HepG2 (cell line): ENCODE results near the gene RPS2. TPM values are rescaled to one million over a fixed set of nuclear protein-coding genes. Genes with fewer than 3 reads are reported as not detected.

Source experiments
- CTCF ChIP-seq: sonication (generic); formaldehyde crosslinking; IDR thresholded peaks from 2 replicates; pipeline ENCODE4 v1.5.0; 2020; ENCODE audit warnings: mild to moderate bottlenecking, missing genetic modification reagents, moderate library complexity
- DMAP1 ChIP-seq: IDR thresholded peaks from 2 replicates; pipeline ENCODE4 v1.6.1; 2016
- E2F1 ChIP-seq: sonication (generic); formaldehyde crosslinking; IDR thresholded peaks from 2 replicates; pipeline ENCODE4 v1.5.0; 2020; ENCODE audit warnings: missing genetic modification reagents
- ERF ChIP-seq: IDR thresholded peaks from 2 replicates; pipeline ENCODE4 v1.6.1; 2018; ENCODE audit warnings: missing biosample characterization, missing genetic modification reagents
- HNF4A ChIP-seq: sonication (generic); formaldehyde crosslinking; IDR thresholded peaks from 2 replicates; pipeline ENCODE4 v1.4.0; 2020; ENCODE audit warnings: missing genetic modification reagents
- JARID2 ChIP-seq: sonication (generic); formaldehyde crosslinking; IDR thresholded peaks from 2 replicates; pipeline ENCODE4 v1.8.1; 2023; ENCODE audit warnings: missing genetic modification reagents, inconsistent platforms; ENCODE audit not compliant: insufficient replicate concordance
- KAT7 ChIP-seq: IDR thresholded peaks from 2 replicates; pipeline ENCODE4 v1.6.1; 2018; ENCODE audit warnings: borderline replicate concordance, missing compliant biosample characterization
- MAFK ChIP-seq, 2 experiments: IDR thresholded peaks in 1 of 2; conservative IDR thresholded peaks in 1 of 2; 2 replicates each; pipeline ENCODE4 v1.6.1; 2011; ENCODE audit warnings: improper control_type of control experiment in 2 of 2, low read length in 2 of 2
- NFE2 ChIP-seq: sonication (generic); formaldehyde crosslinking; IDR thresholded peaks from 2 replicates; pipeline ENCODE4 v1.4.0; 2020; ENCODE audit warnings: missing genetic modification reagents
- NRL ChIP-seq: sonication (generic); formaldehyde crosslinking; IDR thresholded peaks from 2 replicates; pipeline ENCODE4 v1.5.0; 2020; ENCODE audit warnings: missing genetic modification reagents, mild to moderate bottlenecking, moderate library complexity, borderline replicate concordance
- PPARG ChIP-seq: conservative IDR thresholded peaks from 2 replicates; pipeline ENCODE4 v1.6.1; 2016; ENCODE audit warnings: missing biosample characterization, missing genetic modification reagents
- RARG ChIP-seq: sonication (generic); formaldehyde crosslinking; IDR thresholded peaks from 2 replicates; pipeline ENCODE4 v1.4.0; 2020; ENCODE audit warnings: low read depth, mild to moderate bottlenecking, missing genetic modification reagents
- SALL1 ChIP-seq: sonication (generic); formaldehyde crosslinking; IDR thresholded peaks from 2 replicates; pipeline ENCODE4 v1.8.0; 2022; ENCODE audit warnings: mild to moderate bottlenecking, missing genetic modification reagents
- TAF1 ChIP-seq: sonication (generic); formaldehyde crosslinking; IDR thresholded peaks from 2 replicates; pipeline ENCODE4 v1.4.0; 2020; ENCODE audit warnings: missing genetic modification reagents
- ZFY ChIP-seq: sonication (generic); formaldehyde crosslinking; IDR thresholded peaks from 2 replicates; pipeline ENCODE4 v1.4.0; 2020; ENCODE audit warnings: missing genetic modification reagents
- ZNF234 ChIP-seq: sonication (generic); formaldehyde crosslinking; conservative IDR thresholded peaks from 2 replicates; pipeline ENCODE4 v1.5.1; 2020; ENCODE audit warnings: mild to moderate bottlenecking, missing genetic modification reagents
- ZNF317 ChIP-seq: sonication (generic); formaldehyde crosslinking; IDR thresholded peaks from 2 replicates; pipeline ENCODE4 v1.5.0; 2020; ENCODE audit warnings: mild to moderate bottlenecking, missing genetic modification reagents
- ZNF615 ChIP-seq: sonication (generic); formaldehyde crosslinking; IDR thresholded peaks from 2 replicates; pipeline ENCODE4 v1.5.0; 2020; ENCODE audit warnings: mild to moderate bottlenecking, missing genetic modification reagents, borderline replicate concordance
- ZNF780A ChIP-seq: sonication (generic); formaldehyde crosslinking; IDR thresholded peaks from 2 replicates; pipeline ENCODE4 v1.8.0; 2022; ENCODE audit warnings: mild to moderate bottlenecking, missing genetic modification reagents, moderate library complexity
- ZSCAN22 ChIP-seq: sonication (generic); formaldehyde crosslinking; IDR thresholded peaks from 2 replicates; pipeline ENCODE4 v1.4.0; 2020; ENCODE audit warnings: mild to moderate bottlenecking, missing genetic modification reagents
- polyA plus RNA-seq, 8 experiments: library from polyadenylated mRNA; depleted of rRNA in 3 of 8; stranded (reverse) in 7 of 8; unstranded in 1 of 8; fragments of >200 nt; fragmentation: Illumina TruSeq in 4 of 8; extraction: Trizol in 4 of 8; gene quantifications; 2 replicates each; pipeline versions ENCODE4 v1.2.1 to v1.2.3, GENCODE V29; 2011 to 2016; ENCODE audit warnings: low read depth in 4 of 8, missing spikeins in 1 of 8, mixed read lengths in 1 of 8; ENCODE audit not compliant: insufficient read depth in 1 of 8
- total RNA-seq, 5 experiments: library from RNA; depleted of rRNA; stranded (reverse); fragments of >200 nt; fragmentation: Illumina TruSeq; extraction: Trizol; gene quantifications; 2 replicates each; pipeline ENCODE4 v1.2.3, GENCODE V29; 2016; ENCODE audit warnings: low read depth in 1 of 5
- TF ChIP-seq, protein P1 (sequence below): sonication (generic); formaldehyde crosslinking; conservative IDR thresholded peaks from 2 replicates; pipeline ENCODE4 v1.4.0; 2020; ENCODE audit warnings: mild to moderate bottlenecking, missing genetic modification reagents, moderate library complexity

RPS2 gene
- total and polyA plus RNA-seq, 2 of the 13 experiments (the other 11 are each of a cell fraction or from before 2014, with no cell fraction given): 1,908 to 4,514 TPM

- TF ChIP-seq E2F1 (CRISPR knock-in tag): no peak
- TF ChIP-seq NRL (CRISPR knock-in tag): no peak
- no peak for TF ChIP-seq TAF1 (CRISPR knock-in tag)
- no peak for TF ChIP-seq ZFY (CRISPR knock-in tag)
- no peak for TF ChIP-seq MAFK (conservative IDR thresholded peaks at IDR 0.05 in 1 of 2, IDR thresholded peaks at IDR 0.05 in 1 of 2; ENCODE audit: low read length in 2 of 2)
- TF ChIP-seq, protein P1, sequence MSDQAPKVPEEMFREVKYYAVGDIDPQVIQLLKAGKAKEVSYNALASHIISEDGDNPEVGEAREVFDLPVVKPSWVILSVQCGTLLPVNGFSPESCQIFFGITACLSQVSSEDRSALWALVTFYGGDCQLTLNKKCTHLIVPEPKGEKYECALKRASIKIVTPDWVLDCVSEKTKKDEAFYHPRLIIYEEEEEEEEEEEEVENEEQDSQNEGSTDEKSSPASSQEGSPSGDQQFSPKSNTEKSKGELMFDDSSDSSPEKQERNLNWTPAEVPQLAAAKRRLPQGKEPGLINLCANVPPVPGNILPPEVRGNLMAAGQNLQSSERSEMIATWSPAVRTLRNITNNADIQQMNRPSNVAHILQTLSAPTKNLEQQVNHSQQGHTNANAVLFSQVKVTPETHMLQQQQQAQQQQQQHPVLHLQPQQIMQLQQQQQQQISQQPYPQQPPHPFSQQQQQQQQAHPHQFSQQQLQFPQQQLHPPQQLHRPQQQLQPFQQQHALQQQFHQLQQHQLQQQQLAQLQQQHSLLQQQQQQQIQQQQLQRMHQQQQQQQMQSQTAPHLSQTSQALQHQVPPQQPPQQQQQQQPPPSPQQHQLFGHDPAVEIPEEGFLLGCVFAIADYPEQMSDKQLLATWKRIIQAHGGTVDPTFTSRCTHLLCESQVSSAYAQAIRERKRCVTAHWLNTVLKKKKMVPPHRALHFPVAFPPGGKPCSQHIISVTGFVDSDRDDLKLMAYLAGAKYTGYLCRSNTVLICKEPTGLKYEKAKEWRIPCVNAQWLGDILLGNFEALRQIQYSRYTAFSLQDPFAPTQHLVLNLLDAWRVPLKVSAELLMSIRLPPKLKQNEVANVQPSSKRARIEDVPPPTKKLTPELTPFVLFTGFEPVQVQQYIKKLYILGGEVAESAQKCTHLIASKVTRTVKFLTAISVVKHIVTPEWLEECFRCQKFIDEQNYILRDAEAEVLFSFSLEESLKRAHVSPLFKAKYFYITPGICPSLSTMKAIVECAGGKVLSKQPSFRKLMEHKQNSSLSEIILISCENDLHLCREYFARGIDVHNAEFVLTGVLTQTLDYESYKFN (CRISPR knock-in tag): no peak
- TF ChIP-seq KAT7 (CRISPR knock-in tag): no peak
- TF ChIP-seq ZNF615 (CRISPR knock-in tag): no peak
- TF ChIP-seq SALL1 (CRISPR knock-in tag): no peak
- TF ChIP-seq ERF (CRISPR knock-in tag): no peak
- TF ChIP-seq NFE2 (CRISPR knock-in tag): no peak
- no peak for TF ChIP-seq RARG (CRISPR knock-in tag)
- no peak for TF ChIP-seq ZNF780A
- TF ChIP-seq CTCF (CRISPR knock-in tag): peak; percentile 56
- no peak for TF ChIP-seq JARID2
- TF ChIP-seq ZNF234 (CRISPR knock-in tag): no peak
- no peak for TF ChIP-seq HNF4A
- TF ChIP-seq PPARG (CRISPR knock-in tag): no peak
- TF ChIP-seq ZSCAN22 (CRISPR knock-in tag): no peak
- TF ChIP-seq ZNF317 (CRISPR knock-in tag): no peak
- TF ChIP-seq DMAP1 (CRISPR knock-in tag): no peak
Observed at GRCh38 chr16:1946495-1947368, 17.9 kb downstream of the RPS2 start (continued).
